IMR-90 (cell line): Measurements from ENCODE around the gene DPYSL5.

ENCODE experiments used
- BHLHE40 ChIP-seq: fragments of 150-350 bp; IDR thresholded peaks from 2 replicates; pipeline ENCODE4 v1.6.1; 2016; ENCODE audit warnings: mild to moderate bottlenecking, low read depth, low read length
- CEBPB ChIP-seq: IDR thresholded peaks from 2 replicates; pipeline ENCODE4 v1.6.1; 2012; ENCODE audit warnings: low read depth, low read length, improper control_type of control experiment
- MXI1 ChIP-seq: IDR thresholded peaks from 2 replicates; pipeline ENCODE4 v1.6.1; 2012; ENCODE audit warnings: low read depth, mild to moderate bottlenecking, low read length, moderate library complexity, borderline replicate concordance
- POLR2A ChIP-seq: IDR thresholded peaks from 2 replicates; pipeline ENCODE4 v1.6.1; 2012; ENCODE audit warnings: mild to moderate bottlenecking, low read depth, low read length
- RAD21 ChIP-seq: IDR thresholded peaks from 2 replicates; pipeline ENCODE4 v1.6.1; 2012; ENCODE audit warnings: low read length, improper control_type of control experiment
- RCOR1 ChIP-seq: IDR thresholded peaks from 2 replicates; pipeline ENCODE4 v1.6.1; 2012; ENCODE audit warnings: mild to moderate bottlenecking, low read length, improper control_type of control experiment; ENCODE audit not compliant: insufficient replicate concordance
- RFX5 ChIP-seq: IDR thresholded peaks from 2 replicates; pipeline ENCODE4 v1.8.0; 2012; ENCODE audit warnings: low read depth, mild to moderate bottlenecking, low read length, moderate library complexity
- SMC3 ChIP-seq: fragments of 150-350 bp; IDR thresholded peaks from 2 replicates; pipeline ENCODE4 v1.6.1; 2016; ENCODE audit warnings: low read depth, mild to moderate bottlenecking, antibody characterized with exemption, low read length, moderate library complexity
- TF ChIP-seq, protein P1 (sequence below): conservative IDR thresholded peaks from 2 replicates; pipeline ENCODE4 v1.5.1; 2012; ENCODE audit warnings: mild to moderate bottlenecking, low read depth, low read length, improper control_type of control experiment
- TF ChIP-seq, protein P2 (sequence below): fragments of 150-350 bp; IDR thresholded peaks from 2 replicates; pipeline ENCODE4 v1.6.1; 2016; ENCODE audit warnings: low read depth, mild to moderate bottlenecking, low read length, moderate library complexity, borderline replicate concordance
- TF ChIP-seq, protein P3 (sequence below): fragments of 150-350 bp; IDR thresholded peaks from 2 replicates; pipeline ENCODE4 v1.6.1; 2017; ENCODE audit warnings: mild to moderate bottlenecking, antibody characterized with exemption, low read length, low read depth

DNA sequence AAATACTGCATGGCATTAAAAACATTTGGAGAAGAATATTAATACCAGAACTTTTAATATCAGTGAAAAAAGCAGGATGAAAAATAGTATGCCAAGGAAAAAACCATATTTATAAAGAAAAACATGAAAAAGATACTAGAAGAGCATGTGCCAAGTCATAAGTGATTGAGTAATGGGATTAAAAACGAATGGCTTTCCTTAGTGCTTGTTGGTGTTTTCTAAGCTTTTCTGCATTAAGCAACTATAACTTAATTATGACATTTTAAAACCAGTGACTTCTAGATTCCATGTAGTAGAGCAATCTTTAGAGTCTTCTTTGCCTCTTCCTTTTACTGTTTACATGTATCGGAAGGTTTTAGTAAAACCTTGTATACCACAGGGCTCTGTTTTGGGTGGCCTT is 129.1 kb downstream of the DPYSL5 start:
- TF ChIP-seq, protein P1, sequence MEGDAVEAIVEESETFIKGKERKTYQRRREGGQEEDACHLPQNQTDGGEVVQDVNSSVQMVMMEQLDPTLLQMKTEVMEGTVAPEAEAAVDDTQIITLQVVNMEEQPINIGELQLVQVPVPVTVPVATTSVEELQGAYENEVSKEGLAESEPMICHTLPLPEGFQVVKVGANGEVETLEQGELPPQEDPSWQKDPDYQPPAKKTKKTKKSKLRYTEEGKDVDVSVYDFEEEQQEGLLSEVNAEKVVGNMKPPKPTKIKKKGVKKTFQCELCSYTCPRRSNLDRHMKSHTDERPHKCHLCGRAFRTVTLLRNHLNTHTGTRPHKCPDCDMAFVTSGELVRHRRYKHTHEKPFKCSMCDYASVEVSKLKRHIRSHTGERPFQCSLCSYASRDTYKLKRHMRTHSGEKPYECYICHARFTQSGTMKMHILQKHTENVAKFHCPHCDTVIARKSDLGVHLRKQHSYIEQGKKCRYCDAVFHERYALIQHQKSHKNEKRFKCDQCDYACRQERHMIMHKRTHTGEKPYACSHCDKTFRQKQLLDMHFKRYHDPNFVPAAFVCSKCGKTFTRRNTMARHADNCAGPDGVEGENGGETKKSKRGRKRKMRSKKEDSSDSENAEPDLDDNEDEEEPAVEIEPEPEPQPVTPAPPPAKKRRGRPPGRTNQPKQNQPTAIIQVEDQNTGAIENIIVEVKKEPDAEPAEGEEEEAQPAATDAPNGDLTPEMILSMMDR = no peak
- TF ChIP-seq, protein P2, sequence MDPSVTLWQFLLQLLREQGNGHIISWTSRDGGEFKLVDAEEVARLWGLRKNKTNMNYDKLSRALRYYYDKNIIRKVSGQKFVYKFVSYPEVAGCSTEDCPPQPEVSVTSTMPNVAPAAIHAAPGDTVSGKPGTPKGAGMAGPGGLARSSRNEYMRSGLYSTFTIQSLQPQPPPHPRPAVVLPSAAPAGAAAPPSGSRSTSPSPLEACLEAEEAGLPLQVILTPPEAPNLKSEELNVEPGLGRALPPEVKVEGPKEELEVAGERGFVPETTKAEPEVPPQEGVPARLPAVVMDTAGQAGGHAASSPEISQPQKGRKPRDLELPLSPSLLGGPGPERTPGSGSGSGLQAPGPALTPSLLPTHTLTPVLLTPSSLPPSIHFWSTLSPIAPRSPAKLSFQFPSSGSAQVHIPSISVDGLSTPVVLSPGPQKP = no peak
- TF ChIP-seq CEBPB (no peak), RFX5 (no peak), RCOR1 (no peak), POLR2A (no peak), MXI1 (no peak), BHLHE40 (no peak), SMC3 (no peak), RAD21 (no peak)
- TF ChIP-seq, protein P3, sequence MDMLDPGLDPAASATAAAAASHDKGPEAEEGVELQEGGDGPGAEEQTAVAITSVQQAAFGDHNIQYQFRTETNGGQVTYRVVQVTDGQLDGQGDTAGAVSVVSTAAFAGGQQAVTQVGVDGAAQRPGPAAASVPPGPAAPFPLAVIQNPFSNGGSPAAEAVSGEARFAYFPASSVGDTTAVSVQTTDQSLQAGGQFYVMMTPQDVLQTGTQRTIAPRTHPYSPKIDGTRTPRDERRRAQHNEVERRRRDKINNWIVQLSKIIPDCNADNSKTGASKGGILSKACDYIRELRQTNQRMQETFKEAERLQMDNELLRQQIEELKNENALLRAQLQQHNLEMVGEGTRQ = no peak
